Liver (tissue), 3 donors: Measurements from ENCODE around the gene ZDHHC5.

Source experiments
- CTCF ChIP-seq: fragments of 150-350 bp; IDR thresholded peaks from 2 replicates; pipeline ENCODE4 v1.5.1; 2017; ENCODE audit warnings: improper control_type of control experiment, low read depth, low read length; ENCODE audit not compliant: missing input control
- EGR1 ChIP-seq, 2 donors: IDR thresholded peaks; 2 replicates each; pipeline ENCODE4 v1.6.1; 2016 to 2018; ENCODE audit warnings: antibody characterized with exemption in 2 of 2, low read depth in 2 of 2
- GABPA ChIP-seq, 2 donors: IDR thresholded peaks in 1 of 2; conservative IDR thresholded peaks in 1 of 2; 2 replicates each; pipeline ENCODE4 v1.6.1; 2016; ENCODE audit warnings: antibody characterized with exemption in 2 of 2, mild to moderate bottlenecking in 1 of 2, moderate library complexity in 1 of 2
- JUND ChIP-seq, 2 donors: IDR thresholded peaks; 2 replicates each; pipeline ENCODE4 v1.6.1; 2016; ENCODE audit warnings: antibody characterized with exemption in 2 of 2
- REST ChIP-seq: IDR thresholded peaks from 2 replicates; pipeline ENCODE4 v1.6.1; 2016; ENCODE audit warnings: antibody characterized with exemption, mild to moderate bottlenecking
- TAF1 ChIP-seq: conservative IDR thresholded peaks from 2 replicates; pipeline ENCODE4 v1.6.1; 2016; ENCODE audit warnings: antibody characterized with exemption, mild to moderate bottlenecking
- YY1 ChIP-seq: IDR thresholded peaks from 2 replicates; pipeline ENCODE4 v1.6.1; 2016; ENCODE audit warnings: antibody characterized with exemption, mild to moderate bottlenecking
- donor health status: healthy.
- donor health status: healthy.

- TF ChIP-seq EGR1 (IDR thresholded peaks at IDR 0.05; ENCODE audit: low read depth in 2 of 2) (no peak), REST (no peak), YY1 (no peak), CTCF (no peak), JUND (IDR thresholded peaks at IDR 0.05) (no peak), GABPA (IDR thresholded peaks at IDR 0.05 in 1 of 2, conservative IDR thresholded peaks at IDR 0.05 in 1 of 2) (no peak), TAF1 (no peak)
These were observed 12.6 kb downstream of the ZDHHC5 start for GRCh38 chr11:57680552-57680874.
